ENCODE data around the gene NXPH1.
A peak's percentile ranks its signal among the peaks of the same experiment; 100 is the strongest.

The NXPH1 gene

GRCh38 chr7:8437606-8438005 is 4.2 kb downstream of the NXPH1 start:
- no peak for DNase-seq

GRCh38 chr7:8440670-8441069 is 7.3 kb downstream of the NXPH1 start:
- DNase-seq: no peak

- DNase-seq: no peak
Measured at GRCh38 chr7:8441106-8441965, 7.9 kb downstream of the NXPH1 start.

- DNase-seq: no peak
Measured at GRCh38 chr7:8442051-8442813, 8.8 kb downstream of the NXPH1 start.

- DNase-seq: peak; percentile 53 to 63
Measured at GRCh38 chr7:8442814-8443304, 9.4 kb downstream of the NXPH1 start.

- DNase-seq: no peak
Measured at GRCh38 chr7:8443576-8444467, 10.4 kb downstream of the NXPH1 start.

- DNase-seq: no peak
Measured at GRCh38 chr7:8444468-8444769, 11.0 kb downstream of the NXPH1 start.

- DNase-seq: no peak
Measured at GRCh38 chr7:8453535-8453934, 20.1 kb downstream of the NXPH1 start.

- DNase-seq: no peak
Measured at GRCh38 chr7:8455426-8455825, 22.0 kb downstream of the NXPH1 start.

GRCh38 chr7:8462309-8462708 is 28.9 kb downstream of the NXPH1 start:
- no peak for DNase-seq

- DNase-seq: no peak
Measured at GRCh38 chr7:8465338-8465737, 31.9 kb downstream of the NXPH1 start.

- DNase-seq: no peak
Measured at GRCh38 chr7:8480527-8480926, 47.1 kb downstream of the NXPH1 start.

GRCh38 chr7:8481096-8481495 is 47.7 kb downstream of the NXPH1 start:
- no peak for DNase-seq

GRCh38 chr7:8481752-8482446 is 48.5 kb downstream of the NXPH1 start:
- no peak for DNase-seq

- DNase-seq: no peak
Measured at GRCh38 chr7:8490391-8491045, 57.1 kb downstream of the NXPH1 start.

GRCh38 chr7:8491106-8491505 is 57.7 kb downstream of the NXPH1 start:
- no peak for DNase-seq

- no peak for DNase-seq
Measured at GRCh38 chr7:8491544-8492489, 58.4 kb downstream of the NXPH1 start.

- DNase-seq: no peak
Measured at GRCh38 chr7:8499128-8499527, 65.7 kb downstream of the NXPH1 start.

GRCh38 chr7:8500286-8500685 is 66.9 kb downstream of the NXPH1 start:
- no peak for DNase-seq

GRCh38 chr7:8507566-8507965 is 74.2 kb downstream of the NXPH1 start:
- no peak for DNase-seq

- no peak for DNase-seq
Measured at GRCh38 chr7:8509621-8510020, 76.2 kb downstream of the NXPH1 start.

Data from activated CD4-positive, alpha-beta T cell treated with anti-CD3 and anti-CD28 coated beads, Interleukin-2, amount 50 U/mL, for 48 hours (primary cell).